Lower leg skin (tissue), 3 donors: ENCODE data around the gene TACR2.

Experiments used
- CTCF ChIP-seq, 3 donors: fragments of 450-650 bp; IDR thresholded peaks; one replicate each; pipeline ENCODE4 v1.5.1; 2016; ENCODE audit warnings: antibody characterized with exemption in 3 of 3, mild to moderate bottlenecking in 3 of 3, moderate library complexity in 2 of 3
- POLR2A ChIP-seq, 2 donors: fragments of 450-650 bp; IDR thresholded peaks; one replicate each; pipeline ENCODE4 v1.6.1; 2016 to 2017; ENCODE audit warnings: antibody characterized with exemption in 2 of 2, mild to moderate bottlenecking in 1 of 2, moderate library complexity in 1 of 2

DNA sequence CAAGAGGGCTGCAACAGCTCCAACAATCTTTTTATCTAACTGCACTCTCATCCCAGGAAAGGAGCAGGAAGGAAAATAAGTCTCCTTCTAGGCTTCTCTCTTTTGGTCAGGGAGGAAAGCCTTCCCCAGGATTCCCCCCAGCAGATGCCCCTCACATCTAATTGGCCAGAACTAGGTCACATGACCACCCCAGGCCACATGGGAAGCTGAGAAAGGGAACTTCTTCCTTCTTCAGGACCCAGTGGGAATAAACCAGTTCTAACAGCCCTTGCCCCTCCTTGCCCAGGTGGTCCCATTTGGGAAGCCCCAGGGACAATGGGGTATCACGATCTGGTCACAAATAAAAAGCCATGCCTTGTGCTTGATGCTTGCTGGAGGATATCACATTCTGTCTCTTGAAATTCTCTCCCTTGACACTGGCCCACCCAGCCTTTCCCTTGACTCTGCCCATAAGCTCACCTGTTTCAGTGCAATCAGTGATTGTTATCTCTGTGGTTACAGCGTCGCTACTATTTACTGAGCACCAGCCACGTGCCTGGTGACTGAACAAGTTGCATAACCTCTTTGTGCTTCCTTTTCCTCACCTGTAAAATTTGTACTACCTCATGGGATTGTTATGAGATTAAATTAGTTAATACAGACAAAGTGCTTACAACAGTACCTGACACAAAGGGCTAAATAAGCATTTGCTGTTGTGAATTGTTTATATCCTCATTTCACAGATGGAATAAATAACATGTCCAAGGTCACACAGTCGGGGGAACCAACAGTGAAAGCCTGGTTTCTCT is 9.0 kb upstream of the TACR2 start:
- no peak for TF ChIP-seq CTCF (IDR thresholded peaks at IDR 0.05)
- no peak for TF ChIP-seq POLR2A (IDR thresholded peaks at IDR 0.05)
